ENCODE data around the gene GALNT2. TPM values are rescaled to one million over a fixed set of nuclear protein-coding genes. Genes with fewer than 3 reads are reported as not detected.

GALNT2 gene
- total RNA-seq (ENCODE audit: low replicate concordance) = 39.9 and 66.3 TPM in 2 replicates
- long read RNA-seq, full-length matches to known transcripts = 1 of 4 reads
- long read RNA-seq, partial matches to known transcripts = 1 of 4 reads
- long read RNA-seq, other reads (novel, unspliced or antisense) = 2 of 4 reads

DNA sequence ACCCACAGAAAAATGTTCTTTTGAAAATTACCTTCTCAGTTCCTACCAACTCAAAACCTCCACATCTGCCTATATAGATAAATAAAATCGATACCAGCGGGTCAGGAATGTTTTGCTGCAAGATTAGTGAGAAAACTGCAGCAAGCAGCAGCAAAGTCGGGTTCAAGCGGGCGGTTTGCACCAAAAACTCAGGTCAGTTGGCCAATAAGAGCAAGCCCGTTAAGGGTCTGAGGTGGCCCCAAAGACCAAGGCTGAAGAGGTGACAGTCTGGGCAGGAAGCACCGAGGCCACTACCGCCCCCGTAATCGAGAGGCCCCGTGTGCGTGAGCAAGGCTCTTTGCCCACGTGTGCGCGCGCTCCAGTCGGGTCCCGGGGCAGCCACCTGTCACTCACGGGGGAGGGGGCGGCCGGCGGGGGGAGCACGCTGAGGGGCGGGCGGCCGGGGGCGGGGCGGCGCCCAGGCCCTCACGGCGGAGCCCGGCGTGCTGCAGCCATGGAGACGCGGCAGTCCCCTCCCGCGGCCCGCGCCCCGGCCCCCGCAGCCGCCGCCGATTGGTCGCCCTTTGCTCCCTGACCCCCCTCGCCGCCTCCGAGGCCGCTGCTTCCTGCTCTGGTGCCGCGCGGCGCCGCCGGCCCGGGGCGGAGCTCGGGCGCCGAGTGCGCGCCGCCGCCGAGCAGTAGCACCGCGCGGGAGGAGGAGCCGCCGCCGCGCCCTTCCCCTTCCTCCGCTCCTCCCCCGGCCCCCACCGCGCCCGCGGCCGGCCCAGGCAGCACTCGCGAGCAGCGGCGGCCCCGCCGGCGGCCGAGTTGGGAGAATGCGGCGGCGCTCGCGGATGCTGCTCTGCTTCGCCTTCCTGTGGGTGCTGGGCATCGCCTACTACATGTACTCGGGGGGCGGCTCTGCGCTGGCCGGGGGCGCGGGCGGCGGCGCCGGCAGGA is at the start of gene GALNT2:
Gene GALNT2, plus strand, starts transcription at position 773 of the 939 bp plus-strand sequence. Its CDS starts 43 bp downstream, at position 816.
- Mint-ChIP-seq H3K27me3 (peaks cover 8% of the 10 kb centered on the region), H3K4me3 (peak within 1 kb of the TSS; percentile 92), H3K27ac (peak within 1 kb of the TSS; percentile 87), H3K36me3 (no peaks in the 10 kb centered on the region), H3K9me3 (no peaks in the 10 kb centered on the region), H3K4me1 (ENCODE audit: unreplicated experiment) (peaks cover 21% of the 10 kb centered on the region)
- no peak for TF ChIP-seq CTCF (conservative IDR thresholded peaks at IDR 0.05)
- DNase-seq (ENCODE audit: extremely low spot score, unreplicated experiment) = peak; percentile 90

DNA sequence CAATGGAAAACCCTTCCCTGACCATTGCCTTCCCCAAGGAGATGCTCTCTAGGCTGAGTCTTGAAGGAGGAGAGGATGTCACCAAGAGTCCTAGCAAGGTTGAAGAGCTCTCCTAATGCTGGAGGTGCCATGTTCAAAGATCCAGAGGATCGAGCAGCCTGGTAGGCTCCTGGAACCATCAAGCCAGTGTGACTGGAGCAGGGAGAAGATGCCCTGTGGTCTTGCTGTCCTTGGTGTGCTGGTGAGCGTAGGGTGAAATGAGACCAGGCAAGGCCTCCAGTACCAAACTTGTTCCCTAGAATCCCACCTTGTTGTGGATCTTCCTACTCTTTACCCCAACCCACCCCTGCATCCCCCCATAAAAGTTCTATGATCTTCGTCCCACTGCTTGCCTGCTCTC is 46.6 kb upstream of the GALNT2 start:
- TF ChIP-seq CTCF (conservative IDR thresholded peaks at IDR 0.05) = no peak
- peaks cover 5% of the 10 kb centered on the region for H3K9me3 Mint-ChIP-seq
- no peaks in the 10 kb centered on the region for H3K4me1 Mint-ChIP-seq (ENCODE audit: unreplicated experiment)
- H3K4me3 Mint-ChIP-seq = no peak overlapping the region
- no peak for DNase-seq (ENCODE audit: extremely low spot score, unreplicated experiment)
- no peak overlapping the region for H3K27ac Mint-ChIP-seq
- peaks cover 8% of the 10 kb centered on the region for H3K27me3 Mint-ChIP-seq
- no peaks in the 10 kb centered on the region for H3K36me3 Mint-ChIP-seq

DNA sequence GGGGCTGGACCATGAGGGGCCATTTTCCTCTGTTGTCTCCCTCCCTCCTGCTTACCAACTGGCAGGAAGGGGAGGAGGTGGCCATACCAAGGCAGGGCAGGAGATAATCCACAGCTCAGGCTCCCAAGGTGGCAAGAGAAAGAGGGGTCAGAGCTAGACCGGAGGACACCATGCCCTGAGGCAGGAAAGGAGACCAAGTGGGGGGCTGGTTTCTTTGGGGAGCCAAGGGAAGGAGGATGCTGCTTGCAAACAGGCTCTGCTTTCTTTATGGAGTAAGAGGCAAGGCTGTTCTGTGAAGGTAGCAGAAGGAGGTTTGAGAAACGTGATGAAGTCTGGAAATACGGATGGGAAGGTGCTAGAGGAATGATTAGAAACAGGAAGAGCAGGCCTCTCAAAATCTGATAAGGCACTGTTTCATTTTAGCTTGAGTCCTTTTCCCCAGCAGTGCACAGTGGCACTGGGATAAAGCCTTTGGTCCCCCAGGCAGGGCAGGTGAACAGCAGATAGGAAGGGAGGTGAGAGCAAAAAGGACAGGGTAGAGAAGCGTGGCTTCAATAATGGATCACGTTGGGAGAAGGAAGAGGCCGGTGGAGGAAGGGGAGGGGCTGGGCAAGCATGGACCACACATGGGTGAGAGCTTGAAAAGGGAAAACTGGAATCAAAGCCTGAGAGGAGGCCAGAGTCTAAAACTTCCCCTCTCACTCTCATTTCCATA is 44.2 kb upstream of the GALNT2 start:
- no peak for TF ChIP-seq CTCF (conservative IDR thresholded peaks at IDR 0.05)
- Mint-ChIP-seq H3K4me1 (ENCODE audit: unreplicated experiment) (no peaks in the 10 kb centered on the region), H3K27me3 (peaks cover 13% of the 10 kb centered on the region), H3K9me3 (peaks cover 11% of the 10 kb centered on the region), H3K36me3 (no peaks in the 10 kb centered on the region), H3K27ac (no peak overlapping the region), H3K4me3 (no peak overlapping the region)
- no peak for DNase-seq (ENCODE audit: extremely low spot score, unreplicated experiment)

- H3K4me1 Mint-ChIP-seq (ENCODE audit: unreplicated experiment) = no peaks in the 10 kb centered on the region
- TF ChIP-seq CTCF (conservative IDR thresholded peaks at IDR 0.05) = no peak
- H3K27ac Mint-ChIP-seq = no peak overlapping the region
- H3K4me3 Mint-ChIP-seq = no peak overlapping the region
- DNase-seq (ENCODE audit: extremely low spot score, unreplicated experiment) = no peak
- H3K9me3 Mint-ChIP-seq = peaks cover 11% of the 10 kb centered on the region
- peaks cover 16% of the 10 kb centered on the region for H3K27me3 Mint-ChIP-seq
- no peaks in the 10 kb centered on the region for H3K36me3 Mint-ChIP-seq
Measured at GRCh38 chr1:230025686-230026085, 41.4 kb upstream of the GALNT2 start.

- no peaks in the 10 kb centered on the region for H3K4me1 Mint-ChIP-seq (ENCODE audit: unreplicated experiment)
- peaks cover 11% of the 10 kb centered on the region for H3K9me3 Mint-ChIP-seq
- peaks cover 16% of the 10 kb centered on the region for H3K27me3 Mint-ChIP-seq
- no peak overlapping the region for H3K27ac Mint-ChIP-seq
- no peak for DNase-seq (ENCODE audit: extremely low spot score, unreplicated experiment)
- no peak for TF ChIP-seq CTCF (conservative IDR thresholded peaks at IDR 0.05)
- H3K4me3 Mint-ChIP-seq = no peak overlapping the region
- no peaks in the 10 kb centered on the region for H3K36me3 Mint-ChIP-seq
Measured at GRCh38 chr1:230026139-230026538, 40.9 kb upstream of the GALNT2 start.

Data from type B pancreatic cell (in vitro differentiated cells).